Endodermal cell (in vitro differentiated cells): ENCODE measurements around the gene PSG3. TPM values are rescaled to one million over a fixed set of nuclear protein-coding genes. Genes with fewer than 3 reads are reported as not detected.
"Not testable (repeated sequence)": the region's sequence is repeated elsewhere in the genome, so short reads cannot be mapped to it uniquely, and the experiment has no call there.

ENCODE experiments used
- DNase-seq: peaks from one replicate; pipeline ENCODE4 v3.0.0-alpha.2; 2017
- H3K27ac ChIP-seq: 2 replicates; pipeline ENCODE4 v1.5.1; 2013; ENCODE audit warnings: mild to moderate bottlenecking, low read depth, low read length, moderate library complexity
- H3K27me3 ChIP-seq: 2 replicates; pipeline ENCODE4 v1.6.1; 2013; ENCODE audit warnings: mild to moderate bottlenecking, low read length, moderate library complexity; ENCODE audit not compliant: insufficient read depth, control insufficient read depth, poor library complexity, severe bottlenecking
- H3K36me3 ChIP-seq: 2 replicates; pipeline ENCODE4 v1.7.0; 2013; ENCODE audit warnings: mild to moderate bottlenecking, low read length, moderate library complexity; ENCODE audit not compliant: control insufficient read depth, insufficient read depth
- H3K4me1 ChIP-seq: one replicate; pipeline ENCODE4 v1.7.0; 2013; ENCODE audit warnings: low read length; ENCODE audit not compliant: control insufficient read depth, insufficient read depth
- H3K4me3 ChIP-seq: 2 replicates; pipeline ENCODE4 v1.5.1; 2013; ENCODE audit warnings: mild to moderate bottlenecking, low read length, moderate library complexity
- H3K9ac ChIP-seq: 2 replicates; pipeline ENCODE4 v1.6.1; 2013; ENCODE audit warnings: mild to moderate bottlenecking, low read length, moderate library complexity; ENCODE audit not compliant: poor library complexity, severe bottlenecking; ENCODE audit errors: extremely low read depth
- H3K9me3 ChIP-seq: 2 replicates; pipeline ENCODE4 v1.6.1; 2013; ENCODE audit warnings: mild to moderate bottlenecking, low read length, moderate library complexity; ENCODE audit not compliant: control insufficient read depth
- H3K27ac Mint-ChIP-seq: 2 replicates; pipeline ENCODE4 v1.8.0; 2020; ENCODE audit warnings: mixed read lengths
- H3K27me3 Mint-ChIP-seq: 2 replicates; pipeline ENCODE4 v1.8.0; 2021; ENCODE audit warnings: mild to moderate bottlenecking, mixed read lengths; ENCODE audit not compliant: insufficient read depth
- H3K36me3 Mint-ChIP-seq: 2 replicates; pipeline ENCODE4 v1.8.0; 2020; ENCODE audit warnings: low read depth, mixed read lengths
- H3K4me1 Mint-ChIP-seq: 2 replicates; pipeline ENCODE4 v1.8.0; 2020; ENCODE audit warnings: mixed read lengths
- H3K4me3 Mint-ChIP-seq: 2 replicates; pipeline ENCODE4 v1.8.0; 2020; ENCODE audit warnings: mild to moderate bottlenecking, moderate library complexity, mixed read lengths
- H3K9me3 Mint-ChIP-seq: 2 replicates; pipeline ENCODE4 v1.8.0; 2020; ENCODE audit warnings: mild to moderate bottlenecking, mixed read lengths
- WGBS, 2 experiments: methylation state at CpG; one replicate each; pipeline versions ENCODE4 v1.1.5 to v1.1.7; 2013; ENCODE audit warnings: missing lambda C conversion rate in 2 of 2, mixed read lengths in 1 of 2; ENCODE audit not compliant: insufficient coverage in 1 of 2, insufficient read length in 1 of 2; 5-methylcytosine and 5-hydroxymethylcytosine counted together
- total RNA-seq, 2 donors: library from RNA; stranded (reverse); fragmentation: NEBNext Ultra II Directional in 1 of 2; extraction: Animal tissue kit (Norgen Biotek cat#: 25700) in 1 of 2; gene quantifications; 2 replicates in 1 of 2; 3 replicates in 1 of 2; pipeline ENCODE4 v1.2.1, GENCODE V29; 2021

The PSG3 gene
- total RNA-seq, 2 donors from 2014 or later = not detected

GRCh38 chr19:42741726-42742607, 1.7 kb upstream of the PSG3 start:
- H3K27ac Mint-ChIP-seq, H3K9me3 ChIP-seq, H3K4me1 Mint-ChIP-seq, DNase-seq, H3K27ac ChIP-seq, H3K4me1 ChIP-seq, H3K36me3 ChIP-seq, H3K36me3 Mint-ChIP-seq, H3K4me3 ChIP-seq, H3K9ac ChIP-seq, H3K27me3 Mint-ChIP-seq, H3K27me3 ChIP-seq, H3K4me3 Mint-ChIP-seq: not testable (repeated sequence)
- H3K9me3 Mint-ChIP-seq = peaks cover 90% of the 10 kb centered on the region
- 56 to 75% methylated on average over 3 to 13 of the region's 14 CpGs for WGBS, 2 experiments

DNA sequence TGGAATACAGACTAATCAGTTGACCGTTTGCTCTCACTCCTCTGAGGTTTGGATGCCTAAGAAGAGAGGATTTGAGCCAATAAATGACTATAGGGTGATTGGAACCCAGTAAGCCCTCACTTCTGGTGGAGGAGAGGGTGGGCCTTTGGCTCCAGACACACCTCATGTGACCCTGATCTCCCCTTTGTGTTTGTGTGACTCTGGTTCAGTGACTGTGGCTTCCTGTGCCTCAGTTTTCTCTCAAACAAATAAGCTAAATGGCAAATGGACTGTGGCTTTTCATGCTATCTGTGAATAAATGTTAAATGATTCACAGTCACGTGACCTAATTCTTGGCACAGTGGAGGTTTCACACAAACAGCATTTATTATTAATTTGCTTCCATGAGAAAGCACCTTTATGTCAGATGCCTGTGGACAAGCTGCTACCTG, 2.7 kb downstream of the PSG3 start:
- WGBS, 2 experiments = 75 to 85% methylated on average over 2 of the region's 2 CpGs
- not testable (repeated sequence) for H3K4me1 Mint-ChIP-seq, H3K9me3 ChIP-seq, H3K27ac Mint-ChIP-seq, DNase-seq, H3K4me3 Mint-ChIP-seq, H3K36me3 Mint-ChIP-seq, H3K27me3 Mint-ChIP-seq, H3K9ac ChIP-seq, H3K27ac ChIP-seq, H3K27me3 ChIP-seq, H3K4me3 ChIP-seq, H3K4me1 ChIP-seq, H3K36me3 ChIP-seq
- H3K9me3 Mint-ChIP-seq = peaks cover 97% of the 10 kb centered on the region

- H3K36me3 ChIP-seq, H3K4me1 ChIP-seq, H3K27ac Mint-ChIP-seq, H3K9ac ChIP-seq, H3K27me3 Mint-ChIP-seq, H3K27me3 ChIP-seq, H3K4me3 Mint-ChIP-seq, H3K27ac ChIP-seq, H3K36me3 Mint-ChIP-seq, H3K4me3 ChIP-seq, H3K4me1 Mint-ChIP-seq, H3K9me3 ChIP-seq, DNase-seq: not testable (repeated sequence)
- WGBS, 2 experiments = 69 to 74% methylated on average over 5 of the region's 5 CpGs
- H3K9me3 Mint-ChIP-seq = peaks cover 82% of the 10 kb centered on the region
These were observed 11.9 kb downstream of the PSG3 start for GRCh38 chr19:42728341-42728740.

GRCh38 chr19:42714000-42714399, 26.3 kb downstream of the PSG3 start:
- WGBS, 2 experiments = 43 to 81% methylated on average over 1 of the region's 1 CpG
- not testable (repeated sequence) for H3K27me3 Mint-ChIP-seq
- H3K9me3 Mint-ChIP-seq = peaks cover 88% of the 10 kb centered on the region

DNA sequence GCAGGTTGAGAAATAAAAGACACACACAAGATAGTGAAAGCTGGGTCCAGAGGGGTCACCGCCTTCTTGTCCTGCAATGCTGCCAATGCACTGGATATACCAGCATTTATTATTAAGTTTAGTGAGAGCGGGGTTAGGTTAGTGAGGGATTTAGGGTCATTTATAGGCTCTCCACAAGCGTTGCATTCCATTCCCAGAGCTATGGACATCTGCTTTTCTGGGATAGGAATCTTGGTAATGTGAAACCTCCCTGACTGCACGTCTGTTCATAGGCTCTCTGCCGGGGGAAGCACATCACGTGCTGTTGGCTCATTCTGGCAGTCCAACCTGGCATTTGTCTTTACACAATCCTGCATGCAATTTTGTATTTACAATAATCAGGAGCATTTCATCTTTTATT, 27.5 kb downstream of the PSG3 start:
- not testable (repeated sequence) for DNase-seq, H3K27ac ChIP-seq, H3K36me3 Mint-ChIP-seq, H3K9me3 ChIP-seq, H3K27me3 ChIP-seq, H3K36me3 ChIP-seq, H3K4me3 Mint-ChIP-seq, H3K4me1 ChIP-seq, H3K27me3 Mint-ChIP-seq, H3K9ac ChIP-seq, H3K27ac Mint-ChIP-seq, H3K4me1 Mint-ChIP-seq, H3K4me3 ChIP-seq
- H3K9me3 Mint-ChIP-seq = peaks cover 89% of the 10 kb centered on the region
- whole genome bisulfite sequencing, 2 experiments = 61 to 77% methylated on average over 2 to 6 of the region's 6 CpGs

More at GRCh38 chr19:42714000-42714399, 26.3 kb downstream of the PSG3 start:
- H3K36me3 ChIP-seq, H3K27ac Mint-ChIP-seq, H3K36me3 Mint-ChIP-seq, H3K4me1 ChIP-seq, H3K4me3 Mint-ChIP-seq, H3K9me3 ChIP-seq, H3K4me3 ChIP-seq, H3K9ac ChIP-seq, H3K27ac ChIP-seq, H3K4me1 Mint-ChIP-seq, H3K27me3 ChIP-seq, DNase-seq: not testable (repeated sequence)

DNA sequence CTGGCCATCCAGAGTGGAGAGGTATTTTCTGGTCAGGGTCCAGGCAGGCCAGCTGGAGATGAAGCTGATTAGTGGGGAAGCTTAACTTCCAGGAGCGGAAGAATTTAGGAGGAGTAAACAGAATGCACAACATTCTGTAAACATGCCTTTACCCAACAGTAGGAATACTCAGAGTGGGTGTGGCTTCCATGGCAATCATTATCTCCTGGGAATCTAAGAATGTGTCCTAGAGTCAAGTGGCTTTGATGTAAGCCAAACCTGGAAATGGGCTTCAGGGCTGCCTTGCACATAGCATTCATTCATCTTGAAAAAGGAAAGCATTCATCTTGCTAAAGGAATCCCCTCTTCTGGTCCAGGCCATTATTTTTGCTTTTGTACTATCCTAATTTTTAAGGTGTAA, 29.3 kb downstream of the PSG3 start:
- not testable (repeated sequence) for H3K4me1 Mint-ChIP-seq
- H3K9me3 Mint-ChIP-seq = peaks cover 85% of the 10 kb centered on the region
- WGBS, 2 experiments = no CpG with 5 or more reads among the region's 1 CpG

More for the DNA sequence above, 29.3 kb downstream of the PSG3 start:
- not testable (repeated sequence) for H3K36me3 ChIP-seq, H3K4me3 ChIP-seq, H3K9me3 ChIP-seq, H3K27ac ChIP-seq, H3K27me3 Mint-ChIP-seq, H3K36me3 Mint-ChIP-seq, H3K27me3 ChIP-seq, DNase-seq, H3K9ac ChIP-seq, H3K4me3 Mint-ChIP-seq, H3K4me1 ChIP-seq, H3K27ac Mint-ChIP-seq
